NT2/D1 (cell line): ENCODE measurements around the gene PTPRH.

Source experiments
- SUZ12 ChIP-seq: IDR thresholded peaks from 2 replicates; pipeline ENCODE4 v1.6.1; 2011; ENCODE audit not compliant: insufficient read length, insufficient read depth; ENCODE audit errors: extremely low read depth
- YY1 ChIP-seq: IDR thresholded peaks from 2 replicates; pipeline ENCODE4 v1.6.1; 2011; ENCODE audit not compliant: insufficient read length, insufficient read depth
- ZNF274 ChIP-seq: IDR thresholded peaks from 2 replicates; pipeline ENCODE4 v1.6.1; 2011; ENCODE audit warnings: mild to moderate bottlenecking, low read depth, low read length

GRCh38 chr19:55229789-55230182 is 20.5 kb upstream of the PTPRH start:
- TF ChIP-seq YY1 (no peak), ZNF274 (no peak), SUZ12 (no peak)
